Endothelial cell of umbilical vein (primary cell): ENCODE data around the gene ZFP30. TPM values are rescaled to one million over a fixed set of nuclear protein-coding genes. Genes with fewer than 3 reads are reported as not detected.
A peak's percentile ranks its signal among the peaks of the same experiment; 100 is the strongest.

Experiments used
- BruUV-seq: library from RNA; stranded (reverse); fragments of 400-500 nt; replicated peaks from 2 replicates; lab custom pipeline; 2021; lab: Mats Ljungman, UMichigan
- CTCF ChIA-PET: fragments of 300-600, 350-600 bp; sonication (Branson Sonifier 250); formaldehyde crosslinking; loops from one replicate; lab custom pipeline; 2021; ENCODE audit warnings: antibody characterized with exemption, inconsistent platforms; lab: Charles Lee
- POLR2A ChIA-PET: fragments of 300-600, 350-600 bp; sonication (Branson Sonifier 250); formaldehyde crosslinking; loops from one replicate; lab custom pipeline; 2021; ENCODE audit warnings: antibody characterized with exemption, inconsistent platforms; lab: Charles Lee
- DNase-seq: peaks from one replicate; pipeline ENCODE4 v3.0.0-alpha.2; 2011; ENCODE audit warnings: low read depth, low spot score
- FAIRE-seq: peaks from 2 replicates; lab custom pipeline; 2011; peaks lifted over from hg19 to GRCh38; lab: Jason Lieb, UNC
- H2AFZ ChIP-seq: 2 replicates; pipeline ENCODE4 v1.6.0; 2012; ENCODE audit warnings: low read depth, low read length, control low read depth, inconsistent platforms
- H3K27ac ChIP-seq: 2 replicates; pipeline ENCODE4 v1.5.1; 2011; ENCODE audit warnings: low read depth, mild to moderate bottlenecking, control low read depth, low read length, moderate library complexity; ENCODE audit not compliant: insufficient read depth
- H3K27me3 ChIP-seq, 2 experiments: 2 replicates each; pipeline versions ENCODE4 v1.6.0 to v1.6.1; 2011; ENCODE audit warnings: low read length in 2 of 2, mixed read lengths in 1 of 2; ENCODE audit not compliant: control insufficient read depth in 2 of 2, insufficient read depth in 2 of 2
- H3K36me3 ChIP-seq, 2 experiments: 2 replicates in 1 of 2; 3 replicates in 1 of 2; pipeline ENCODE4 v1.5.1; 2011; ENCODE audit warnings: low read length in 2 of 2, mild to moderate bottlenecking in 1 of 2, moderate library complexity in 1 of 2; ENCODE audit not compliant: control insufficient read depth in 2 of 2, insufficient read depth in 2 of 2; ENCODE audit errors: extremely low read depth in 1 of 2
- H3K4me1 ChIP-seq: 3 replicates; pipeline ENCODE4 v1.5.1; 2011; ENCODE audit warnings: mild to moderate bottlenecking, low read length; ENCODE audit not compliant: control insufficient read depth, insufficient read depth; ENCODE audit errors: extremely low read depth
- H3K4me2 ChIP-seq: 2 replicates; pipeline ENCODE4 v1.6.1; 2011; ENCODE audit warnings: low read length, control low read depth, mixed read lengths; ENCODE audit not compliant: insufficient read depth
- H3K4me3 ChIP-seq, 3 experiments: fragments of 200-600 bp in 1 of 3; sonication (generic), shearing (Covaris generic) in 1 of 3; replicated peaks in 1 of 3; 2 replicates each; pipeline ENCODE4 v1.5.1; 2011 to 2016; ENCODE audit warnings: control low read depth in 3 of 3, low read length in 3 of 3, mild to moderate bottlenecking in 2 of 3, inconsistent platforms in 1 of 3, low read depth in 1 of 3, moderate library complexity in 1 of 3; ENCODE audit not compliant: insufficient read depth in 1 of 3
- H3K79me2 ChIP-seq: 2 replicates; pipeline ENCODE4 v1.6.0; 2012; ENCODE audit warnings: low read length, inconsistent platforms; ENCODE audit not compliant: control insufficient read depth, insufficient read depth
- H3K9ac ChIP-seq: replicated peaks from 2 replicates; pipeline ENCODE3; 2011; ENCODE audit warnings: low read length, control low read depth; ENCODE audit not compliant: insufficient read depth; ENCODE audit errors: extremely low read depth
- H3K9me1 ChIP-seq: replicated peaks from 3 replicates; pipeline ENCODE4 v1.6.0; 2011; ENCODE audit warnings: mild to moderate bottlenecking, low read length; ENCODE audit not compliant: control insufficient read depth, insufficient read depth; ENCODE audit errors: extremely low read depth
- H3K9me3 ChIP-seq: replicated peaks from 2 replicates; pipeline ENCODE4 v1.5.1; 2012; ENCODE audit warnings: low read length, inconsistent platforms; ENCODE audit not compliant: control insufficient read depth, insufficient read depth
- H4K20me1 ChIP-seq: replicated peaks from 2 replicates; pipeline ENCODE3; 2011; ENCODE audit warnings: mild to moderate bottlenecking, low read length; ENCODE audit not compliant: control insufficient read depth, insufficient read depth; ENCODE audit errors: extremely low read depth
- EZH2 ChIP-seq: IDR thresholded peaks from 2 replicates; pipeline ENCODE4 v1.6.1; 2012; ENCODE audit warnings: borderline replicate concordance, low read depth, mild to moderate bottlenecking, moderate library complexity, low read length, inconsistent platforms; ENCODE audit not compliant: severe bottlenecking
- POLR2A ChIP-seq: IDR thresholded peaks from 2 replicates; pipeline ENCODE4 v1.6.1; 2012; ENCODE audit warnings: low read depth, mild to moderate bottlenecking, control low read depth, low read length
- dilution Hi-C: fragments of 300-500 bp; cut with MboI; formaldehyde crosslinking; loops from one replicate; pipeline ENCODE4 v1.15.0; 2019; ENCODE audit warnings: low sequenced_read_pairs; ENCODE audit not compliant: extremely low pct_ligation_motif_present
- intact Hi-C: fragments of 100-400 bp; cut with micrococcal nuclease; formaldehyde crosslinking; loops from one replicate; pipeline ENCODE4 v1.10.0; 2022
- polyA plus RNA-seq, 4 experiments: library from polyadenylated mRNA; depleted of rRNA in 3 of 4; stranded (reverse) in 3 of 4; unstranded in 1 of 4; fragments of >200 nt; gene quantifications; 2 replicates each; pipeline versions ENCODE4 v1.2.1 to v1.2.3, GENCODE V29; 2011 to 2012; ENCODE audit warnings: missing spikeins in 1 of 4
- total RNA-seq: library from RNA; stranded (reverse); gene quantifications from 2 replicates; pipeline ENCODE4 v1.2.3, GENCODE V29; 2021
- TF ChIP-seq, protein P1 (sequence below): IDR thresholded peaks from 2 replicates; pipeline ENCODE4 v1.6.1; 2011; ENCODE audit not compliant: insufficient read depth, insufficient read length
- TF ChIP-seq, protein P2 (sequence below), 2 donors: IDR thresholded peaks; 1 replicate in 1 of 2; 2 replicates in 1 of 2; pipeline ENCODE4 v1.5.1; 2011; ENCODE audit warnings: low read length in 2 of 2, mild to moderate bottlenecking in 2 of 2, moderate library complexity in 2 of 2, control low read depth in 1 of 2, inconsistent platforms in 1 of 2, low read depth in 1 of 2; ENCODE audit not compliant: insufficient read depth in 1 of 2; ENCODE audit errors: extremely low read depth in 1 of 2

The ZFP30 gene
- total and polyA plus RNA-seq, 2 donors (not counting 3 experiments of a cell fraction or from before 2014, with no cell fraction given): 1.6 to 7.6 TPM

GRCh38 chr19:37655689-37656371, 565 bp upstream of the ZFP30 start:
- ChIA-PET POLR2A (no interaction called here), CTCF (no interaction called here)
- no peaks in the 10 kb centered on the region for H3K9me3 ChIP-seq
- peaks cover 14% of the 10 kb centered on the region for H3K4me1 ChIP-seq
- H3K9me1 ChIP-seq: no peaks in the 10 kb centered on the region
- TF ChIP-seq POLR2A (peak; percentile 18), EZH2 (no peak)
- TF ChIP-seq, protein P1, sequence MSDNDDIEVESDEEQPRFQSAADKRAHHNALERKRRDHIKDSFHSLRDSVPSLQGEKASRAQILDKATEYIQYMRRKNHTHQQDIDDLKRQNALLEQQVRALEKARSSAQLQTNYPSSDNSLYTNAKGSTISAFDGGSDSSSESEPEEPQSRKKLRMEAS: peak; percentile 16
- TF ChIP-seq, protein P2, sequence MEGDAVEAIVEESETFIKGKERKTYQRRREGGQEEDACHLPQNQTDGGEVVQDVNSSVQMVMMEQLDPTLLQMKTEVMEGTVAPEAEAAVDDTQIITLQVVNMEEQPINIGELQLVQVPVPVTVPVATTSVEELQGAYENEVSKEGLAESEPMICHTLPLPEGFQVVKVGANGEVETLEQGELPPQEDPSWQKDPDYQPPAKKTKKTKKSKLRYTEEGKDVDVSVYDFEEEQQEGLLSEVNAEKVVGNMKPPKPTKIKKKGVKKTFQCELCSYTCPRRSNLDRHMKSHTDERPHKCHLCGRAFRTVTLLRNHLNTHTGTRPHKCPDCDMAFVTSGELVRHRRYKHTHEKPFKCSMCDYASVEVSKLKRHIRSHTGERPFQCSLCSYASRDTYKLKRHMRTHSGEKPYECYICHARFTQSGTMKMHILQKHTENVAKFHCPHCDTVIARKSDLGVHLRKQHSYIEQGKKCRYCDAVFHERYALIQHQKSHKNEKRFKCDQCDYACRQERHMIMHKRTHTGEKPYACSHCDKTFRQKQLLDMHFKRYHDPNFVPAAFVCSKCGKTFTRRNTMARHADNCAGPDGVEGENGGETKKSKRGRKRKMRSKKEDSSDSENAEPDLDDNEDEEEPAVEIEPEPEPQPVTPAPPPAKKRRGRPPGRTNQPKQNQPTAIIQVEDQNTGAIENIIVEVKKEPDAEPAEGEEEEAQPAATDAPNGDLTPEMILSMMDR (IDR thresholded peaks at IDR 0.05; ENCODE audit: extremely low read depth in 1 of 2, insufficient read depth in 1 of 2, low read depth in 1 of 2, low read length in 2 of 2): no peak
- dilution Hi-C loops: no loop called here
- FAIRE-seq (peak; percentile 56), DNase-seq (peak; percentile 88)
- no peaks in the 10 kb centered on the region for H3K36me3 ChIP-seq
- intact Hi-C loops: loop anchor here (1.0 to 10.0 kb wide), 4 partner anchors 62 to 341 kb away; partner anchors contain the start of genes ZNF540, ZNF569, ZNF571 and ZNF607
- peak overlapping the region; percentile 74 for H3K9ac ChIP-seq
- H2AFZ ChIP-seq: peak overlapping the region; percentile 88
- H3K27me3 ChIP-seq: no peaks in the 10 kb centered on the region
- H3K4me3 ChIP-seq: peak overlapping the region; percentile 65 to 92 (median 91)
- H4K20me1 ChIP-seq: no peaks in the 10 kb centered on the region
- peak overlapping the region; percentile 26 for H3K27ac ChIP-seq
- H3K4me2 ChIP-seq: peak overlapping the region; percentile 82
- peaks cover 18% of the 10 kb centered on the region for H3K79me2 ChIP-seq
- BruUV-seq: no TSS peak
